ENCODE results near the gene KCNS1. TPM values are rescaled to one million over a fixed set of nuclear protein-coding genes. Genes with fewer than 3 reads are reported as not detected.

Gene KCNS1
- total and polyA plus RNA-seq, 2 of the 8 experiments (the other 6 are each of a cell fraction or from before 2014, with no cell fraction given): 1.4 to 1.8 TPM

DNA sequence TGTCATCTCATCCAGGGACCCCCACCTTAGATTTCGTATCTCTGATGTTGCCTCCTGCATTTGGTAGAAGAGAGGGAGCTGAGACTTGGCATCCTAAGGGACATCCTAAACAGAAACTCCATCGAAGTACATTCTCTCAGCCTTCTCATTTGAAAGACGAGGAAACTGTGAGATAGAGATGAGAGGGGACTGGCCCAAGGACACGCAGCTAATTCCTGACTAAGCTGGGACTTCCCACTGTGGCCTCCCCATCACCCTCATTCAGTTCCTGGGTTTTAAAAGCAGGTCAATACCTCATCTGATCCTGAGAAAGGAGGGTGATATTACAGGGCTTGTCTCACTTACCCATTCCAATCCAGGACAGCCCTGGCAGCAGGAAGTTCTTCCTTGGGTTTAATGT, 14.9 kb upstream of the KCNS1 start:
- Histone ChIP-seq H3K79me2 (ENCODE audit: control insufficient read depth in 1 of 2, insufficient read depth in 2 of 2, low read length in 2 of 2) (no peaks in the 10 kb centered on the region), H4K91ac (replicated peaks; ENCODE audit: insufficient read length, low read length) (no peak overlapping the region), H3K79me1 (ENCODE audit: low read depth, low read length) (no peaks in the 10 kb centered on the region), H2BK5ac (ENCODE audit: low read depth, low read length) (no peak overlapping the region), H3K18ac (ENCODE audit: extremely low read depth, low read length) (no peak overlapping the region), H3K27ac (ENCODE audit: low read depth, low read length) (no peak overlapping the region), H4K20me1 (replicated peaks in 1 of 2; ENCODE audit: control insufficient read depth in 1 of 2, insufficient read depth in 2 of 2, low read length in 2 of 2) (no peaks in the 10 kb centered on the region), H3K23ac (ENCODE audit: insufficient read length) (no peak overlapping the region), H3K4me2 (ENCODE audit: insufficient read depth in 1 of 2, low read depth in 2 of 2, low read length in 2 of 2) (no peak overlapping the region), H3K27me3 (replicated peaks in 1 of 4; ENCODE audit: control insufficient read depth in 3 of 4, extremely low read depth in 1 of 4, insufficient read depth in 3 of 4, low read length in 3 of 4) (no peaks in the 10 kb centered on the region), H2AK5ac (ENCODE audit: low read depth, low read length) (no peak overlapping the region), H2AFZ (ENCODE audit: low read length) (no peak overlapping the region), H2BK20ac (ENCODE audit: low read length) (no peak overlapping the region), H3K9ac (replicated peaks in 1 of 4; ENCODE audit: extremely low read depth in 1 of 4, low read depth in 3 of 4, low read length in 3 of 4) (no peak overlapping the region), H2BK15ac (ENCODE audit: low read length) (no peak overlapping the region), H4K8ac (ENCODE audit: extremely low read depth, insufficient read depth, low read length) (no peak overlapping the region), H3K9me3 (ENCODE audit: insufficient read depth in 2 of 2, low read depth in 1 of 2, low read length in 1 of 2) (no peaks in the 10 kb centered on the region), H2BK12ac (ENCODE audit: low read depth, low read length) (no peak overlapping the region), H3K4me3 (ENCODE audit: extremely low read depth in 1 of 4, insufficient read depth in 2 of 4, low read depth in 3 of 4, low read length in 4 of 4) (no peak overlapping the region), H3K14ac (ENCODE audit: insufficient read length) (no peak overlapping the region), H3K36me3 (ENCODE audit: control insufficient read depth in 2 of 4, insufficient read depth in 4 of 4, low read length in 3 of 4) (no peaks in the 10 kb centered on the region), H2BK120ac (replicated peaks; ENCODE audit: low read depth, low read length) (no peak overlapping the region), H3K56ac (replicated peaks; ENCODE audit: insufficient read length, low read depth, low read length) (no peak overlapping the region), H3K4me1 (replicated peaks in 1 of 4; ENCODE audit: control insufficient read depth in 3 of 4, insufficient read depth in 4 of 4, low read length in 3 of 4) (peaks cover 0 to 7% (median 2%) of the 10 kb centered on the region in 4 experiments; a peak in 5 of 7 replicates), H4K5ac (ENCODE audit: insufficient read length, low read depth, low read length) (no peak overlapping the region), H3K23me2 (ENCODE audit: low read depth, low read length) (no peaks in the 10 kb centered on the region), H3K4ac (replicated peaks; ENCODE audit: insufficient read length, low read depth, low read length) (no peak overlapping the region)
- WGBS, 2 experiments (ENCODE audit: extremely low coverage in 1 of 2, insufficient coverage in 1 of 2, insufficient read length in 1 of 2, insufficient replicate concordance in 2 of 2, low coverage in 1 of 2, low lambda C conversion rate in 2 of 2, missing lambda C conversion rate in 1 of 2): 92% methylated on average over 4 of the region's 4 CpGs; no CpG with 5 or more reads in 1 of the 2 experiments
- ChIA-PET CTCF (ENCODE audit: partially characterized antibody) (interaction anchor here (1.2 to 13.8 kb wide), 6 partner anchors 19 to 176 kb away, joined by 3 to 210 read pairs (median 9); partner anchors contain the start of gene KCNS1), POLR2A (ENCODE audit: partially characterized antibody) (interaction anchor here (0.9 to 1.8 kb wide), 3 partner anchors 10 to 231 kb away, joined by 4 to 7 read pairs (median 6); partner anchors contain the start of gene YWHAB)
- FAIRE-seq: no peak
- no peak for DNase-seq (ENCODE audit: low read depth in 1 of 2, low spot score in 2 of 2)
- TF ChIP-seq TAF7 (optimal IDR thresholded peaks at IDR 0.05; ENCODE audit: borderline replicate concordance, low read depth, low read length) (no peak), CEBPB (IDR thresholded peaks at IDR 0.05; ENCODE audit: low read depth, low read length) (no peak), TEAD4 (IDR thresholded peaks at IDR 0.05; ENCODE audit: low read depth, low read length) (no peak), CBX8 (IDR thresholded peaks at IDR 0.05; ENCODE audit: borderline replicate concordance, low read depth, low read length) (no peak), RNF2 (IDR thresholded peaks at IDR 0.05; ENCODE audit: borderline replicate concordance, low read depth, low read length, missing control alignments, poor library complexity, severe bottlenecking) (no peak), KDM5A (IDR thresholded peaks at IDR 0.05; ENCODE audit: low read length) (no peak), JUND (IDR thresholded peaks at IDR 0.05; ENCODE audit: low read length) (no peak), SIX5 (IDR thresholded peaks at IDR 0.05; ENCODE audit: low read depth, low read length) (no peak)
